Erythroblast (primary cell): ENCODE measurements around the gene MARCHF6.
"Not testable (repeated sequence)": the region's sequence is repeated elsewhere in the genome, so short reads cannot be mapped to it uniquely, and the experiment has no call there.

Source experiments
- DNase-seq, 2 experiments: peaks; one replicate each; lab custom pipeline; 2025; lab: John Stamatoyannopoulos, UW
- GATA1 ChIP-seq: IDR thresholded peaks from 2 replicates; pipeline ENCODE4 v1.6.1; 2011; ENCODE audit warnings: low read depth, mild to moderate bottlenecking, control low read depth, low read length, moderate library complexity
- POLR2A ChIP-seq: IDR thresholded peaks from 2 replicates; pipeline ENCODE4 v1.6.1; 2011; ENCODE audit warnings: mild to moderate bottlenecking, low read length

MARCHF6 gene, protein sequence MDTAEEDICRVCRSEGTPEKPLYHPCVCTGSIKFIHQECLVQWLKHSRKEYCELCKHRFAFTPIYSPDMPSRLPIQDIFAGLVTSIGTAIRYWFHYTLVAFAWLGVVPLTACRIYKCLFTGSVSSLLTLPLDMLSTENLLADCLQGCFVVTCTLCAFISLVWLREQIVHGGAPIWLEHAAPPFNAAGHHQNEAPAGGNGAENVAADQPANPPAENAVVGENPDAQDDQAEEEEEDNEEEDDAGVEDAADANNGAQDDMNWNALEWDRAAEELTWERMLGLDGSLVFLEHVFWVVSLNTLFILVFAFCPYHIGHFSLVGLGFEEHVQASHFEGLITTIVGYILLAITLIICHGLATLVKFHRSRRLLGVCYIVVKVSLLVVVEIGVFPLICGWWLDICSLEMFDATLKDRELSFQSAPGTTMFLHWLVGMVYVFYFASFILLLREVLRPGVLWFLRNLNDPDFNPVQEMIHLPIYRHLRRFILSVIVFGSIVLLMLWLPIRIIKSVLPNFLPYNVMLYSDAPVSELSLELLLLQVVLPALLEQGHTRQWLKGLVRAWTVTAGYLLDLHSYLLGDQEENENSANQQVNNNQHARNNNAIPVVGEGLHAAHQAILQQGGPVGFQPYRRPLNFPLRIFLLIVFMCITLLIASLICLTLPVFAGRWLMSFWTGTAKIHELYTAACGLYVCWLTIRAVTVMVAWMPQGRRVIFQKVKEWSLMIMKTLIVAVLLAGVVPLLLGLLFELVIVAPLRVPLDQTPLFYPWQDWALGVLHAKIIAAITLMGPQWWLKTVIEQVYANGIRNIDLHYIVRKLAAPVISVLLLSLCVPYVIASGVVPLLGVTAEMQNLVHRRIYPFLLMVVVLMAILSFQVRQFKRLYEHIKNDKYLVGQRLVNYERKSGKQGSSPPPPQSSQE

DNA sequence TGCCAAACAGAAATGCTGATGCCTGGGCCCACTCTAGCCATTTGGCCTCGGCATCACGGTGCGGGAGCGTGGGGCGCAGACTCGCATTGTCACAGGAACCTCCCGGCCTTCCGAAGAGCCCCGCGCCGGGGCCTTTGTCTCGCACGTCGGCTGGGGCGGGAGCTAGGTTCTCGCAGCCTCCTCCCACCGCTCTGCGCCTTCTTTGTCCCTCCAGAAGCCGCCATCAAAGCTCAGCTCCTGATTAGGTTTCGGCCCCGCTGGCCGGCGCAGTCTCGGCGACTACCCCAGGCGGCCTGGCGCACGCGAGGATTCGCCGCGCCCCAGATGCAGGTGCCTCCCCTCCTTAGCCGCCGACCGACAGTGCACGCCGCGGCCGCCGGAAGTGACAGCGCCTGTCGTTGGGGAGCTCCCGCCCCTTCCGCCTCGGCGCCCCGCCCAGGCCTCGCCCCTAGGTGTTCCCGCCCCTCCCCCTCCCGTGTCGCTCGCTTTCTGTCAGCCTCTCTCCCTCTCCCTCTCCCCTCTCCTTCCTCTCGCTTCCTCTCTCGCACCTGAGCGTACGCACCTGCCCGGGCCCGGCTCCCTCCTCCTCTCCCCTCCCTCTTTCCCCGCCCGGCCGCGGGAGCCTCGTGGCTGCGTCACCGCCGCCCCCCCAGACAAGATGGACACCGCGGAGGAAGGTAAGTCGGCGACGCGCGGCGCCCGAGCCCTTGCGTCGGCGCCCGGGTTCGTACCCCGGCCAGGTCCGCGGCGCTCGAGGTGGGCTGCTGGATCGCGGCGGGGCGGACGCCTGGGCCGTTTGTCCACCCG lies at the start of gene MARCHF6:
TSS of gene MARCHF6 (plus strand) at position 455 of the 807 bp plus-strand sequence. CDS start at position 659, 204 bp downstream.
- peak; percentile 95 to 97 for DNase-seq
- TF ChIP-seq POLR2A (peak; percentile 93), GATA1 (no peak)

DNA sequence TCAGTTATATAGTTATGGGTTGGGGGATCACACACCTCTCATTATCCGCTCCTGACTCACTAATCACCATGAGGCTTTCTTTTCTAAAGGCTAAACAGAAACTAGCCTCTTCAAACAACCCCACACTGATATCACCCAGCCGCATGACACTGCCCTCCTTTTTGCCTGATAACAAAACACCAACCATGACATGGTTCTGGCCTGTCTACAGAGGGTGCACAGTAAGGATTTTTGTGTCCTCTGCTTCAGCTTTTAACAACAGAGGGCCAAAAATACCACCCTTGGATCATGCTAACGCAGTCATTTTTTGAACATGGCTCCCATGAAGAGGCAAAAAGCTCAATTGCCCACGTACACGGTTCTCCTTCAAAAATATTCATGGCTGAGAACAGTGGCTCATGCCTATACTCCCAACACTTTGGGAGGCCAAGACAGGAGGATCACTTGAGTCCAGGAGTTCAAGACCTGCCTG lies 49.8 kb upstream of the MARCHF6 start:
- DNase-seq = peak; percentile 88 to 91
- TF ChIP-seq POLR2A = peak; percentile 62
- TF ChIP-seq GATA1 = no peak

DNA sequence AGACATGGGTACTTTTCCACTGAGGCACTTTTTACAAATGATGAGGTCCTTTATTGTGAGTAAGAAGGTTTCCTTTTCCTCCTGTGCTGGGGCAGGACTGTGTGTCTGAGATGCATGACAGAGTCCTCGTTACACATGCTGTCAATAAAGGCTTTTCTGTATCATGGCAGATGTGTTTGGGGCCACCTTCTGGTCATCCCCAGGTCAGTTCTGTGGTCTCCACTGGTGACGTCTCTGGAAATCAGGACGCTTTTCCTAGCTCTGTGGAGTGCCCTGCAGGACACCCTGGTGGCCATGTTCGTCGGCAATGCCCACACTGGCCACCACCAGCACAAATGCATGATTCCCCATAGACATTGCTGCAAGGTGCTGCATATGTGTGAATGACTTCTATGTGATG lies 48.6 kb upstream of the MARCHF6 start:
- peak; percentile 21 to 45 for DNase-seq
- TF ChIP-seq GATA1 (no peak), POLR2A (no peak)

DNA sequence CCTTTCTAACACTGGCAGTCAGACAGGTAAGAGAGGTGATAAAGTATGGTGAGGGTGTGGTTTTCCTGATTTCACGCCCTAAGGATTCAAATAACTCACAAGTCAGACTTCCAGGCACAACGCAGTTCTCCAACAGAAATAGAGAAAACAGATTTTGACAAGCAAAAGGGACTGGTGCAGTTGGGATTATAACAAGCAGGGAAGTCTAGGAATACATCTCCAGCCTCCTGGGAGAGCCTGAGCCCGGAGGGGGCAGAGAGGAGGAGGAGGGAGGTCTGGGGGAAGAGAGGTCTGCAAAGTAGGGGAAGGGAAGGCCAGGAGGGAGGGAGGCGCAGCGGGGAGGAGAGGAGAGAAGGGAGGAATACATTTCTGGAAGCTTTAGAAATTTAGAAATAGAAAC lies 47.4 kb upstream of the MARCHF6 start:
- no peak for TF ChIP-seq POLR2A
- no peak for TF ChIP-seq GATA1
- DNase-seq = no peak

DNA sequence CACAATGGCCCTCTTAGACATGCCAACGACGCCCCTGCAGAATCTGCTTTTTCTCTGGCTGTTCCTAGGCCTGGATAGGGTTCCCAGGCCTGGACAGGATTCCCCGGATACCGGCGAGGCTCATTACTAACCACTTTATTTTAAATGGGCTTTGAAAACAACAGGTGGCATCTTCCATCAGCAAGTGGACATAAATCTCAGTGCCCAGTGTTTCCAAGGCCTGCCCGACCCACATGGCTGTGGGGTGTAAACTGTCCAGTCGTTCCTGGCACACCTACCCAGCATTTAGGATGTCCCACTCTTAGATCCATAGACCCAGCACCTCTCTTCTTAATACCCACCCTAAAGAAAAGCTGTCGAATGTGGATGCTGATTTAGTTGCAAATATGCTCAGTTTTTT lies 46.7 kb upstream of the MARCHF6 start:
- DNase-seq = no peak
- TF ChIP-seq POLR2A (no peak), GATA1 (no peak)

DNA sequence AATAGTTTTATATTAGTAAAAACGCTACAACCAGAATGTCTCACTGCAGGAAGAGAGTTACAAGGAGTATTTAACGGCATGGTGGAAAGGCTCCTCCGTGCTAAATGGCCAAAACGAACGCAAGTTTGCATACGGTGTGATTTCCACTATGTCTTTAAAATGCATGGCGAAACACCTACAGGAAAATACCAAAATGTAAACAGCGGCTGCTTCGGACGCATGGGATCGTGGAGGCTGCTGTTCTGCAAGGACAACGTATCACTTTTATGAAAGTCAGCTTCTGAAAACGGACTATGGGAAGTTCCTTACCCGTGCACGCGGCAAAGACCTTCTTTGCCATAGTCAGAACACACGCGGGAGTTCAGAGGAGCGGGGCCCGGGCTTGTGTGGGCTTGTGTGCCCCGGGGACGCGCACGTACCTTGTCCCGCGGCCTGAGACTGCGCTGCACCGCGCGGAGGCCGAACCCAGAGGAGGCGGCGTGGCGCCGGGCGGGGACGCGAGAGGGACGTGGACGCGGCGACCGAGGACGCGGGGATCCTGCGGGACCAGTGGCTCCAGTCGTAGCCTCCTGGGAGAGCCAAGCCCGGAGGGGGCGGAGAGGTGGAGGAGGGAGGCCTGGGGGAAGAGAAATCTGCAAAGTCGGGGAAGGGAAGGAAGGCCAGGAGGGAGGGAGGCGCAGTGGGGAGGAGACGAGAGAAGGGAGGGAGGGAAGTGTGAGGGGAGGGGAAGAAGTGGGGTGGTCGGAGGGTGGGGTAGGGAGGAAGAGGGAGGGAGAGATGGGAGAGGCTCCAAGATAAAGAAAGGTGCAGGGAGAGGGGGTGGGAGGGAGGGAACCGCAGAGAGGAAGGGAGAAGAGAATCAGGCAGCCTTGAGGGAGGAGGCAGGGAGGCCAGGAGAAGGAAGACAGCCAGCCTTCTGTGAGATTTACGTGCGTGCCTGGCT lies 46.0 kb upstream of the MARCHF6 start, which contains the start of gene CMBL:
TSS of gene CMBL (minus strand) at position 697 of the 943 bp plus-strand sequence. CDS start 17,140 bp downstream, outside the sequence.
- DNase-seq = peak; percentile 61 to 65
- TF ChIP-seq GATA1 = no peak
- TF ChIP-seq POLR2A = no peak

DNA sequence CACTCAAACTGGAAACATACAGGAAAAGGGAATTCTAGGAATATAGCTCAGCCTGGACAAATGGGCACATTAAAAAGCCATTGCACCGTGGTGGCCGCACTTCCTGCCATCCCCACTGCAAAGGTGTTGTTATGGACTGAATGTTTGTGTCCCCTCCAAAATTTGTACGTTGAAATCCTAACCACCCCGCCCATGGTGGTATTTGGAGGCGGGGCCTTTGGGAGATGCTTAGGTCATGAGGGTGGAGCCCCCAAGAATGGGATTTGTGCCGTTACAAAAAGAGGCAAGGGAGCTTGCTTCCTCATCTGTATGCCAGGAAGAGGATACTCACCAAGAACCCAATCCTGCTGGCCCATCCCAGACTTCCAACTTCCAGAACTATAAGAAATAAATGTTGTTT lies 44.7 kb upstream of the MARCHF6 start:
- no peak for DNase-seq
- TF ChIP-seq POLR2A (no peak), GATA1 (no peak)

GRCh38 chr5:10310066-10310779 lies 43.3 kb upstream of the MARCHF6 start:
- TF ChIP-seq GATA1 = no peak
- TF ChIP-seq POLR2A = no peak
- DNase-seq = no peak

DNA sequence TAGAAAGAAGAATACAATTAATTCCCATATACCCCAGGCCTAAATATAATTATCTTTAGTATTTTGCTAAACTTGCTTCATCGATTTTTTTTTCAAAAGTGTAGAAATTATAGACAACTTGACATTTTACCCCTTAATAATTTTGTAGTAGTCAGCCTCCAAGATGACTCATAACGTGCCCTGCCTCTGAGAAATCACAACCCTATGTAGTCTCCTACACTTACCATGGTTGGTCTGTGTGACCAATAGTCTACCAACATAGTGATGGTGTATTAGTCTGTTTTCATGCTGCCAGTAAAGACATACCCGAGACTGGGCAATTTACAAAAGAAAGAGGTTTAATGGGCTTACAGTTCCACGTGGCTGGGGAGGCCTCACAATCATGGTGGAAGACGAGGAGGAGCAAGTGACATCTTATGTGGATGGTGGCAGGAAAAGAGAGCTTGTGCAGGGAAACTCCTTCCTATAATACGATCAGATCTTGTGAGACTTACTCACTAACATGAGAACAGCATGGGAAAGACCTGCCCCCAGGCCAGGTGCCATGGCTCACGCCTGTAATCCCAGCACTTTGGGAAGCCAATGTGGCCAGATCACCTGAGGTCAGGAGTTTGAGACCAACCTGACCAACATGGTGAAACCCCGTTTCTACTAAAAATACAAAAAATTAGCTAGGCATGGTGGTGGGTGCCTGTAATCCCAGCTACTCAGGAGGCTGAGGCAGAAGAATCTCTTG lies 42.5 kb upstream of the MARCHF6 start:
- DNase-seq = not testable (repeated sequence)

- peak in 1 of 2 experiments; percentile 23 for DNase-seq
- TF ChIP-seq GATA1 (no peak), POLR2A (no peak)
Observed at GRCh38 chr5:10311595-10312425, 41.7 kb upstream of the MARCHF6 start.
